Measurements from ENCODE around the gene LAMA5.

Gene LAMA5

GRCh38 chr20:62342910-62343309 is 24.2 kb downstream of the LAMA5 start:
- peak; percentile 13 for DNase-seq

DNA sequence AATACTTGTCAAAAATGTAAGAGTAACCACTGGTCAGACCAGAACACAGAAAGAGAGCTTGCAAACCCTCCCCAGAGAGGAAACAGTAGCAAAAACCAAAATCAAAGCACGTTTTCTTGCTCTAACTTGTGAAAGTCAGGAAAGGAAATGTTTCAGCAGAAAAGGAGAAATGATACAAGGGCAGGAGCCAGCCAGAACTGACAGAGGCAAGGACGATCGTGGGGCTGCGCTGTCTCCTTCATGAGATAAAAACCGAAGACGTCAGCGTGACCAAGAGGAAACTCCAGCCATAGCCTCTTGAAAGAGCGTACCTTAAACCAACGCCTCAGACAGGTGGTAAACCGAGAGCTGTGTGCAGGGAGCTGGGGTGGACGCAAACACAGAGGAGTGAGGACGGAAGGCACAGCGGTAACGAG is 27.5 kb downstream of the LAMA5 start:
- DNase-seq, result no peak

GRCh38 chr20:62338294-62338620 is 28.9 kb downstream of the LAMA5 start:
- no peak for DNase-seq

- DNase-seq, result no peak
These were observed 29.4 kb downstream of the LAMA5 start for GRCh38 chr20:62337558-62338293.

GRCh38 chr20:62336775-62337557 is 30.1 kb downstream of the LAMA5 start:
- DNase-seq, result no peak

GRCh38 chr20:62336329-62336728 is 30.8 kb downstream of the LAMA5 start:
- DNase-seq, result no peak

GRCh38 chr20:62335532-62335931 is 31.6 kb downstream of the LAMA5 start:
- no peak for DNase-seq

DNA sequence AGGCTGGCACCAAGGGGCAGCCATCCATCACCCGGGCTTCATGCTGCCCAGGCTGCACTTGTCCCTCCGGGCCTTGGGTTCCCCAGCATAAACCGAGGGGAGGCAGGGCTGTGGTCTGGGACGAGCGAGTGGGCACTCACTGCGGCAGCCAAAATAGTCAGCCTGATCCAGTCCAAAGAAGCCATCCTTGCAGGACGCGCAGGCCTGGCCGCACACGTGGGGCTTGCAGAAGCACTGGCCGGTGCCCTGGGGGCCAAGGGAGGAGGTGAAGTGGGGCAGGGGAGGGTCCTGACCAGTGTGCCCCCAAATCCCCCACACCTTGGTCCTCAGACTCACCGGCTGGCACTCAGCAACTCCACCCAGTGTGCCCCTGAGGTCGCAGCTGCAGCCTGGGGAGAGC is 32.2 kb downstream of the LAMA5 start:
- DNase-seq, result no peak

- no peak for DNase-seq
These were observed 33.1 kb downstream of the LAMA5 start for GRCh38 chr20:62333820-62334595.

DNA sequence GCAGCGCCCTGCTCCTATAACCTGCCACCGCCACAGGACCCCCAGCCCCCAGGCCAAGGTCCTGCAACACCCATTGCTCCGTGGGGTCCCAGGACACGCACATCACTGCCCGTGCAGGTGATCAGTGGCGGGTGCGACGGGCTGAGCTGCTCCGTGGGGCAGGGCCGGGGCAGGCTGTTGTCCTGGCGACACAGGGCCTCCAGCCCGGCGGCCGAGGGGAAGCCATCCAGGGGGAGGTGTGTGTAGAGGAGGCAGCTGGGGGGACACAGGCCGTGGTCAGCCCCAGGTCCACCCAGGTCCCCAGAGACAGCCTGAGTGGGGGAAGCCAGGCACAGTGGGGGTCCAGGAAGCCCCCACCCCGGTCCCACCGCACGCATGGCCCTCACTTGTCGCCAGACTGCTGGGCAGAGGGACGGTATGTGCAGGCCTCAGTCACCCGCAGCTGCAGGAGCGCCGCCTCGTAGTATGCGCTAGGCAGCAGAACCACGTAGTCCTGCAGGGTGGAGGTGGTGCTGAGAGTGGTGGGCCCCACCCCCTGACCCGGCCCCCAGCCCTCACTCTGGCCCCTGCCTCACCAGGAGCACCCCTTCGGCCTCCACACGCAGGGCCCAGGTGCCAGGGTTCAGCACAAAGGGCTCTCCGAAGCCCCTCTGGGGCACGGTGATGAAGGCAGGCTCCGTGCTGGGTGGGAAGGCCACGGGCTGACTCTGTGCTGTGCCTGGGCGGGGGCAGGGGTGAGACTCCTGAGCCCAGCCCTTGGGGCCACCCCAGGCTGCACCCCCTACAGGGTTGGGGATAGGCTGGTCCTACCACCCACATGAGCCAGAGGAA is 33.9 kb downstream of the LAMA5 start:
- DNase-seq, result no peak

- DNase-seq, result no peak
These were observed 34.7 kb downstream of the LAMA5 start for GRCh38 chr20:62332421-62332820.

GRCh38 chr20:62331347-62331746 is 35.8 kb downstream of the LAMA5 start:
- no peak for DNase-seq

GRCh38 chr20:62330576-62331317 is 36.4 kb downstream of the LAMA5 start:
- no peak for DNase-seq

- DNase-seq, result no peak
These were observed 37.4 kb downstream of the LAMA5 start for GRCh38 chr20:62329389-62330377.

DNA sequence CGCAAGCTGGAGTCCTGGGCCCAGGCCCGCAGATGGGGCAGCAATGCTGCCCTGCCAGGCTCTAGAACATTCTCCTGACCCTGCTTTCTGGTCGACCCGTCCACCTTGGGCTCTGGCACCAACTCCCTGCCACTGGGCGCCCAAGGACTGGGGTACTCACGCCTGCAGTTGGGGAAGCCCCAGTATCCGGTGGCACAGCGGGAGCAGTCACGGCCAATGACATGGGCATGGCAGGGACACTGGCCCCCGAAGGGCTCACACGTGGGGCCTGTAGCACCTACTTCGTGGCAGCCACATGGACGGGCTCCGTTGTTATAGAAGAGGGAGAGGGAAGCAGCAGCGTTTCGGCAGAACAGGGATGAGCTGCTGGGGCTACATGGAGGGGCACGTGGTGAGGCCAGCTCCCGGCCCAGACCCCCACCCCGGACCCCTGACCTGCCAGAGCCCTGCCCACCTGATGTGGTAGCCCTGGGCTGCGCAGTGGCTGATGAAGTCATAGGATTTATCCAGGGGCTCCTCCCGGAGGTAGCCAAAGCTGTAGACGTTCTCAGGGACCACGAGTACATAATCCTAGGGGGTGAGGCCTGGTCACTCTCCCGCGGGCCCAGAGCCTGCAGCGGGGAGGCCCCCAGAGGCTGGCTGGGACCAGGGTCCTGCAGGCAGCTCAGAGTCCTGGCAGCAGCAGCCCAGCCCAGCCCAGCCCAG is 38.3 kb downstream of the LAMA5 start:
- DNase-seq, result no peak

DNA sequence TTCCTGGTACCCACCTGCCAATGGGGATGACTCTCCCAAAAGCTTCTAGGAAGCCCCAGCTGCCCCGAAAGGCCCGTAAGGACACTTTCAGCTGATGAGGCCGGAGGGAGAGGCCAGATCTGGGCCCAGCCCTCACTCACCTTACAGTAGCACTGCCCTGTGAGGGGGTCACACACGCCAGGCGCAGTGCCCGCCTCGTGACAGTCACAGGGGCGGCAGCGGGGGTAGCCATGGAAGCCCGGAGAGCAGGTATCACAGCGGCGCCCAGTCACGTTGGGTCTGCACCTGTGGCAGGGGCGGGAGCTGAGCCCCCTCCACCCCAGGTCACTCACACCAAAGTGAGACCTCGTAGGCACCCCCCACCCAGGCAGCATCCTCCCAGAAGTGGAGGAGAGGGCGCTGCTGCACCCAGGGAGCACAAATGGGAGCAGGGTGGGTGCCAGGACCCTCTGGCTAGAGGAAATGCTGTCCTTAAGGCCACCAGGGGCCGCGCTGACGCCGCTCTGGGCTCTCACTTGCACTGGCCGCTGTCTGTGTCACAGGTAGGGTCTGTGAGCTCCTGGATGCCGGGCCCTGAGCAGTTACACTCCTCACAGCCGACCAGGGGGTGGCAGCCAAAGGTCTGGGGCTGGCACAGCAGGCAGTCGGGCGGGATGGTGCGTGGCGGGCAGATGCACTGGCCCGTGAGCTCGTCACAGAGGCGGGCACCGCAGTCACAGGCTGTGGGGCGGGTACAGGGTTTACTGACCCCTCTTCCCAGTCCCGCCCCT is 39.2 kb downstream of the LAMA5 start:
- no peak for DNase-seq

DNA sequence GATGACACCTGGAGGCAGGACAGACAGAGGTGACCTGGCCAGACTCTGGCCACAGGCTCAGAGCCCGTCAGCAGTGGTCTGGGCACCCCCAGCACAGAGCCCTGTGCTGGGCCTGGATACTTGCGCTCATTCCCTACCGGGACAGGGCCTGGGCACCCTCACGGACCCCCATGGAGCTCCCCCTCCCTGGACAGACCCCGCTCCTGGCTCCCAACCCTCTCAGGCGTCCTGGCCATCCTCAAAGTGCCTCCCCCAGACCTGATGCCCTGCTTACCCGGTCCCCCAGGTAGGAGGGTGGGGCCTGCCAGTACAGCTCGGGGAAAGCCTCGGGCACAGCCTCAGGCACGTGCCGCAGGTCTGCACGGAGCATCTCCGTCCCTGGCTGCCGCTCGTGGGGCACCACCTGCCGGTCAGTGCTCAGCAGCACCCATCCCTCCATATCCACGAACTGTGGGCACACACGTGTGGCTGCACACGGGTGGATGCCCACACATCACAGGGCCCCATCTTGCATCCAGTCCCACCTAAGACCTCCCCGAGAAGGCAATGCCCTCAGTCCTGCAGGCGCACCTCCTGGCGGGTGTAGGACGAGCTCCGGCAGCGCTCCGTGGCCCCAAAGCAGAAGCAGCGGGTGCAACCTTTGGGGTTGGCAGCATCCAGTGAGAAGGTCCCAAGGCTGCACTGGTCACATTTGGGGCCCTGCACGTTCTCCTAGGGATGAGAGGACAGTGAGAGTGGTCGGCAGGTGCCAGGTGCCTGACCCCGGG is 40.0 kb downstream of the LAMA5 start:
- DNase-seq, result no peak

DNA sequence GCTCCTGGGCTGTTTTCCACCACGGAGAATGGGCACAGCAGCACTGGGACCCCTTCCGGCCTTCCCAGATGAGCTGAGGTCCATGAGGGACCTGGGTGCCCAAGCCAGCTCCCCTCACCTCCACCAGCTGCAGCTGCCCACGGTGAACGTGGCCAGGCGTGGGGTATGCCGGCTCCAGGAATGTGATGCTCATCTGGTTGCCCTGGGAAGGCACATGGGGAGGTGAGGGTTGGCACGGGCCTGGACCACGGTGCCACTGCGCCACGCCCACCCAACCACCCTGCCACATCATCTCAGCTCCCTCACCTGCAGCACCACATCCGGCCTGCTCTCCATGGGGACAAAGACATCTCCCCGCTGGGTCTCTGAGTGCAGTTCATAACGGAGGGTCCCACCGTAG is 40.6 kb downstream of the LAMA5 start:
- no peak for DNase-seq
